GM18909 (cell line): Measurements from ENCODE around the gene PIGA.
"Not testable (repeated sequence)": the region's sequence is repeated elsewhere in the genome, so short reads cannot be mapped to it uniquely, and the experiment has no call there.

Experiments used
- ATAC-seq: cut with Tn5 transposase; IDR thresholded peaks from one replicate; pipeline ENCODE4 v1.9.1; 2021; ENCODE audit warnings: mild to moderate bottlenecking; ENCODE audit not compliant: unreplicated experiment, poor library complexity

PIGA gene

DNA sequence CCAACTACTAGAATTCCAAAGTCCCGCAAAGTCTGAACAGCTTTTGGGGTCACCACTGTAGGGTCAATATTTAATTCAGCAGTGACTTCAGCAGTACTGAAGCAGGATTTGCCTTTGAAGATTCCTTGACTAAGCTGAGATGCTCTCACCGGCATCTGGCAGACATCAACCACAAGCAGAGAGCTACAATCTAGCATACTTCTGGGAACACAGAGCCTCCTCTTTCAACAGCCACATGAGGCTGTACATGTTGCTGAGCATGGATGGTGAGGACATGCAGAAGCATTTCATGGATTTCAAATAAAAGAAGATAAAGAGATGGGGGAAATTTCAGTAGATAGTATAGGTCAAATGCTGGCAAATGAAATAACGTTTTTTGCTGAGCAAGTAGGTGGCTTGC is 13.3 kb downstream of the PIGA start:
- no peak for ATAC-seq

GRCh38 chrX:15321447-15321846 is 13.9 kb downstream of the PIGA start:
- no peak for ATAC-seq

- ATAC-seq, result no peak
Observed at GRCh38 chrX:15320297-15320696, 15.0 kb downstream of the PIGA start.

DNA sequence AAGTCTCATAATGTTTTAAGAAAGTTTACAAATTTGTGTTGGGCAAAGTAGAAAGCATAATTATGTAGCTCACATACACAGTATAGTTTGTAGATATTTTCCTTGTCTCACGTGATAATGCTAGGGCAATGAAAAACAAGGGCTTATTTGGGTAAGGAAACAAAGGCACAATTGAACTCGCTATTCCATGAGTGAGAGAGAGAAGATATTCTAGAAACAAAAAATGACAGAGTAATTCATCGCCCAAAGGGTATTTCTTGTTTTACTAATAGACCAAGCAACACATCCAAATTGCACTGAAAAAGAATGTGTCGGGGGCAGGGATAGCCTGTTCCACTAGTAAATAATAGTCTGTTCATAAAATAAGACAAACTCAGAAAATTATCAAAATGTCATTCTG is 16.2 kb downstream of the PIGA start:
- ATAC-seq, result no peak

- ATAC-seq, result no peak
Observed at GRCh38 chrX:15315509-15315908, 19.8 kb downstream of the PIGA start, which contains the start of gene ASB11. ASB11 (minus strand) TSS chrX:15315640; CDS start chrX:15315605, 35 bp downstream.

- ATAC-seq, result no peak
Observed at GRCh38 chrX:15314472-15314871, 20.9 kb downstream of the PIGA start.

GRCh38 chrX:15311119-15311518 is 24.2 kb downstream of the PIGA start:
- ATAC-seq, result no peak

DNA sequence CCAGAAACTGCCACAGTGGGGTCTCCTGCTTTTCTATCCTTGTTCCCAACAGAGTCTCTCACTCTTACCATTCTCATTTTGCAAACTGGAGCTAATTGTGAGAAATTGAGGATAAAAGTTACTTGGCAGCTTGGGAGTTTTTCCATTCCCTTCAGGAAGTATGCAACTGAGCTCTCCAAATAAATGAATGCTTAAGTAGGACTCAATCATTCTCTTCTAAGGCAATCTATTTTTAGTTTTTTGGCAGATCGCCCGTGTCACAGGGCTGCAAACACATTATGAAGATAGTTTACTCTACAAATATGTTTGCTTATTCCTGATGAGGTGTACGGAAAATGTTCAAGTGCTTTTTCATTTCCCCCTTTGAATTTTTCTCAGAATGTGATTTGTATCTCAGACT is 25.2 kb downstream of the PIGA start:
- ATAC-seq, result no peak

GRCh38 chrX:15305899-15306298 is 29.4 kb downstream of the PIGA start:
- ATAC-seq, result not testable (repeated sequence)

GRCh38 chrX:15301924-15302323 is 33.4 kb downstream of the PIGA start:
- peak; percentile 56 for ATAC-seq

- no peak for ATAC-seq
Observed at GRCh38 chrX:15299941-15300851, 35.1 kb downstream of the PIGA start.

GRCh38 chrX:15298780-15299179 is 36.5 kb downstream of the PIGA start:
- no peak for ATAC-seq

DNA sequence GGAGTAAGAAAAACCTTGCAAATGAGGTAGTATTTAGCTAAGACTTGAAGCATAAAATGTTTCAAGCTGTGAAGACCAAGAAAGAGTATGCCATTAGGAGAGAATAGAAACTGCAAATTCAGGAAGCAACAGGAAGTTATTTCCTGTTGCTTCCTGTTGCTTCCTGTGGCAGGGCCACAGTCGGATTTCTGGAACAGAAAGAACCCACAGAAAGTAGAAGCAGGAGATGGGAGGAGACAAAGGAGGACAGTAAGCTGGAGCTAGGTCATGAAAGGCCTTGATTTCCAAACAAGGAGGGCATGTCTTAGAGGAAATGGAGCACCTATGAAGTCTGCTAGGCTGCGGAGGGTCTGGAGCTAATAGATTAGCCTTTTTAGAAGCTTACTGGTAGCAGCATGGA is 37.1 kb downstream of the PIGA start:
- ATAC-seq, result no peak

GRCh38 chrX:15293451-15293850 is 41.9 kb downstream of the PIGA start:
- ATAC-seq, result no peak

DNA sequence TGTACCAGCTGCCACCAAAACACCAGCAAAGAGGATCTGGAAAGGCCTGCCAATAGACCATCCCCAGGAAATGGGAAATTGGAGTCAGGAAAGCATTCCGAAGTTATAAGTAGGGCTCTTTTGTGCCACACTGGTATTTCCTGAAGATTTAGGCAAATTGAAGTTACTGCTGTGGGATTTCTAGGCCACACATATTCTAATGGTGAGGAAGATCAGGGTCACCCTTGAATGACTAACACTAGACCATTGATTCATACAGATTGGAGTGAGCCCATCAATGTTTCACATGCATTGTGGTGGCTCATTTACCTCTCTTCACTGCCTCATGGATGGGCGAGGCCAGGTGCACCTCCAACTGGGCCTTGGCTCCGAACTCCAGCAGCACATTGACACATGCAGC is 42.5 kb downstream of the PIGA start:
- ATAC-seq, result no peak

DNA sequence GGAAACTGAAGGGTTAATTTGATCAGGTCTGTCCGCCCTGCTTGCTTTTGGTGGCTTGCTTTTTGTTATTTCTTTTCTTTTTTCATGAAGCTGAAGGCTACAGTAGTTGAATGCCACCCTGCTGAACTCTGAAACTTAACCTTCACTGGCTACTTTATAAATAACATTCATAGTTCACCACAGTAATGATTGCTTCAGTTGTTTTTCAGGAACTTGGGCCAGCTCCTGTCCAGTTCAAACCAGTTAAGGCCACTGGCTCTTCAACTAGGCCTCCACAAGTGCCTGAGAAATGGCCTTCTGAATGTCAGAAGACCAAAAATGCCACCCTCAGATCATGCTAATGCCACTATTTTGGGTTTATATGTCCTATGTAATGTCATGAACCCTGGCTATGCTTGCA is 57.7 kb downstream of the PIGA start:
- ATAC-seq, result no peak

- no peak for ATAC-seq
Observed at GRCh38 chrX:15274946-15275345, 60.4 kb downstream of the PIGA start.

GRCh38 chrX:15273275-15273674 is 62.0 kb downstream of the PIGA start:
- ATAC-seq, result not testable (repeated sequence)

DNA sequence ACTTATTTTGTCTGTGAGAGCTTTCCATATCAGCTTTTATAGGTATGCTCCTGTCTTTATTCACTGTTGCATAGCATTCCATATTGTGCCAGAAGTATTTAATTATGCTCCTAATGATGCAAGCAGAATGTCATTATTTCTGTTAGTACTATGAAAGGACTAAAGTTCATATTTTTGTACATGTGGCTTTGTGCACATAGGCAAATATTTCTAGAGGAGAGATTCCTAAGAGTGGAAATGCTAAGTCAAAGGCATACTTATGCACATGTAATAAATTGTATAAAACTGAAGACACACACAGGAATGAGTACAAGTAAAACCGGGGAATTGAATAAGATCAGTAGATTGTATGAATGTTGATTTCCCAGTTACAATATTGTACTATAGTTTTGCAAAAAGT is 63.6 kb downstream of the PIGA start:
- no peak for ATAC-seq

GRCh38 chrX:15269618-15270521 is 65.5 kb downstream of the PIGA start, which contains the start of gene ASB9:
ASB9 (minus strand) TSS chrX:15270083; CDS start chrX:15269874, 209 bp downstream.
- ATAC-seq, result peak; percentile 75
